HG03460 (cell line): ENCODE data around the gene KATNB1.
"Not testable (repeated sequence)": the region's sequence is repeated elsewhere in the genome, so short reads cannot be mapped to it uniquely, and the experiment has no call there.

Experiments
- ATAC-seq: cut with Tn5 transposase; IDR thresholded peaks from one replicate; pipeline ENCODE4 v1.9.1; 2021; ENCODE audit not compliant: unreplicated experiment

KATNB1 gene

DNA sequence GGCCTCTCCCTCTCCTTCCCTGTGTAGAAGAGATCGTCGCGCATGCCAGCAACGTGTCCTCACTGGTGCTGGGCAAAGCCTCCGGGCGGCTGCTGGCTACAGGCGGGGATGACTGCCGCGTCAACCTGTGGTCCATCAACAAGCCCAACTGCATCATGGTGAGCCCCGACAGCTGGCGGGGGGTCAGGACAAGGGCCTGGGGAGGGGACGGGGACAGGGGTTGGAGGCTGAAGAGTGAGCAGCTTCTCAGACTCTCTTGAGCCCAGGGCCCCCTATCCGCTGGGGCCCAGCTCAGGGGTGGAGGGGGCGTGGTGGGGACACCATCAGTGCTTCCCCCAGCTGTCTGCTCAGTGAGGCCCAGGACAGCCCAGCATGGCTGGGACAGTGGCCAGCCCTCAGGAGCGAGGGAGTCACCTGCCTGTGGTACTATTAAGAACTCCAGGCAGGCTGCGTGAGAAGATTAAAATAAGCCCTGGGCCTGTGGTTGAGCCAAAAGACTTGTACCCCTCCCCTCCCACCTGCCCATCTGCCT lies 6.2 kb downstream of the KATNB1 start:
- ATAC-seq: no peak

DNA sequence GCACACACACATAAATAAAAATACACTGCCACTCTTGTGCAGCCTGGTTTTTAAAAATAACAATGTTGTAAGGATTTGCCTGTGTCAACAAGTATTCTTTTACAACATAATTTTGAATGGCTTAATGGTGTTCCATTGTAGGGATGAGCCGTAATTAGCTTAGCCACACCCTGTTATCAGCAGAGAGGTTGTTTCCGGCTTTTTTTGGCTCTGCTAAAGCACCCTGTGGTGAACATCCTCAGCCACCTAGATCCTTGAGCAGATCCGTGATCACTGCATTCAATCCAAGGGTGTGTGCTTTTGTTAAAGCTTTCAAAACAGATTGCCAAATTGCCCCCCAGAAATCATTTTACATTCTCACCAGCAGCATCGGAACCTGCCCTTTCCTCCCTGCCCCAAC lies 7.0 kb downstream of the KATNB1 start:
- no peak for ATAC-seq

DNA sequence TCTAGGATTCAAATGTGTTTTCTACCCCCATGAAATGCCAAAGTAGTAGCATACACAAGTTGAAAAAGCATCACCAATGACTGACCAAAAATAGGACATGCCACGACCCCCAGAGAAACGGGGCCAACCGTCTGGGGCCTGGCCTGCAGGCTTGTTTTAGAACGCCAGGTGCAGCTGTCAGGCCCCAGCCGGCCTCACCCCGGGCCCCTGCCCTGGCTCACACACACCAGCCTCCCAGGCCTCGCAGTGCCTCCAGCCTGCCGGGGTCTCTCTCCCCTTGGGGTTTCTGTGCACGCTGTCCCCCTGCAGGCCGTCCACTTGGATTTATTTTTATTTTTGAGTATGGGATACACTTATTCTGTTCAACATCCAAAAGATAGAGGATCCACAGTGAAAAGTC lies 7.9 kb downstream of the KATNB1 start:
- no peak for ATAC-seq

DNA sequence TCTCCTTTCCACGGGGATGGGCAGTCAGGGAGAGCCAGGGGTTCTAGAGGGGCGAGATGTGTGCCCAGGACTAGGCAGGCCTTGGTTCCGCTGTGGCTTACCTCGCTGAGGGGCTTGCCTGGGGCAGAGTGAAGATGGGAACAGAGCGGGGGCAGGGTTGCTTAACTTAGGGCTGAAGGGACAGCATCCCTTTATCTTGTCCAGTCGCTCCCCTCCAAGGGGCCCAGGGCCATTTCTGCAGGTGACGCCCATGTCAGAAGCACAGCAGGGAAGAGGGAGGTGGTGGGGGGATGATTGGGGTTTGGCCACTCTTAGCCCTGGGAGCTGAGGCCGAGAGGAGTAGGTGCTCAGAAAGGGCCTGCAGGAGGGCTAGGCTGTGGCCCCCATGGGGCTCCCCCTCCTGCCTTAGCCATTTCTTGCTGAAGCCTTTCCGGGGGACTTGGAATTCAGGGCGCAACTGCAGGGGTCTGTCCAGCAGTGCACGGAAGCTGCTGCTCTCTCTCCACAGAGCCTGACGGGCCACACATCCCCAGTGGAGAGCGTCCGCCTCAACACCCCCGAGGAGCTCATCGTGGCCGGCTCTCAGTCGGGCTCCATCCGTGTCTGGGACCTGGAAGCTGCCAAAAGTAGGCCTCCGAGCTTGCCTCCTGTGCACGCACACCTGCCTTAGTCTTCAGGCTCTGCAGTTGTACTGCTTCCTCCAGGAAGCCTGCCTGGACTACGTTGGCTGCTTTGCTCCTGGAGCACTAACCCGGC lies 8.5 kb downstream of the KATNB1 start:
- ATAC-seq: no peak

DNA sequence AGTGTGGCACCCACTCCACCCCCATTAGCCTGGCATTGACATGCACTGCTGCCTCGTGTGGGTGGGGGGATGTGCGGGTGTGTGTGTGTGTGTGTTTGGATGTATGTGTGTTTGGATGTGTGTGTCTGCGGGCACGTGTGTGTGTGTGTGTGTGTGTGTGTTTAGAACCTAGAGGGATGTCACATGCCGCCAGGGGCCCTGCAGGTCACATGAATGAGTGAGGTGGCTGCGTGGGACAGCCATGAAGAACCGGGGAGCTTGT lies 9.0 kb downstream of the KATNB1 start:
- no peak for ATAC-seq

DNA sequence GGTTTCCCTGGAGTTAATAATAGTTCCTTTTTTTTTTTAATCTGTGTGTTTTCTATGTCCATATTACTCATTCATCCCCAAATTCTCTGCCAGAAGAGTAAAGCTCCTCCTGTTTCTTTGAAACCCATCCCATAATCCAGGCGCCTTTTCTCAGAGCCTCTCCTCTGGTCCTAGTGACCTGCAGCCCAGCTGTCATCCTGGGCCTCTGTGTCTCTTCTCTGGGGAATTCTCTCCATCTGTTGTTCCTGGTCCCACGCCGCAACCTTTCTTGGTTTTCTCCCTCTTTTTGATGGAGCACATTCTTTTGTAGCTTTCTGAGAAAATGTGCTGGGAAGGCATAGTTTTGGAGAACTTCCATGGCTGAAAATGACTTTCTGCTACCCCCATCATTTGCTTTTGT lies 10.2 kb downstream of the KATNB1 start:
- no peak for ATAC-seq

DNA sequence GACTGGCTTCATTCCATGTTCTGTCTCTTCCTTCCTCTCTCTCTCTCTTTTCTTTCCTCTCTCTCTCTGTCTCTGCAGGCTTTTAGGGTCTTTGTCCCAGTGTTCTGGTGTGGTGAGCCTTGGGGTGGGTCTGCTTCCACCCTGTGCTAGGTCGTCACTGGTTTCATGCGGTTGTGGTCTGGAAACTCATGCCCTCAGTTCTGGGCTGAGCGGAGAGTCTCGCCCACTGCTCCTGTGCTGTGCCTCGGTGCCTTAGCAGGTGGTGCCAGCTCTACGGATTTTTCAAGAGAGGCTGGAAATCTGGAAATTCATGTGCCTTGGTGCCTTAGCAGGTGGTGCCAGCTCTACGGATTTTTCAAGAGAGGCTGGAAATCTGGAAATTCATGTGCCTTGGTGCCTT lies 10.7 kb downstream of the KATNB1 start:
- ATAC-seq: not testable (repeated sequence)

DNA sequence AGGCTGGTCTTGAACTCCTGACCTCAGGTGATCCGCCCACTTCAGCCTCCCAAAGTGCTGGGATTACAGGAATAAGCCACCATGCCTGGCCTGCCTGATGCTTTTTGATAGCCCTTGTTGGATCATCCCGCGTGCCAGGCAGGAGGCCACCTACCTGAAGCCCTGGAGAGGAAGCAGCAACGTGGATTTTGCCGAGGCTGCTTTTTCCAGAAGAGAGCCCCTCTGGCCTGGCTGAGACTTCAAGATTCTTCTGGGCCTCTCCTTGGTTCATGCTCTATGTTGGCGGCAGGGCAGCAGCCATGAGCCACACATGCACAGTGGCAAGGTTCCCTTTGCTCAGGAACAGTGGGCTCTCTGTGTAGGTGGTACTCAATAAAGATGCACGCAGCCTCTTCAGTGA lies 11.5 kb downstream of the KATNB1 start:
- ATAC-seq: no peak

DNA sequence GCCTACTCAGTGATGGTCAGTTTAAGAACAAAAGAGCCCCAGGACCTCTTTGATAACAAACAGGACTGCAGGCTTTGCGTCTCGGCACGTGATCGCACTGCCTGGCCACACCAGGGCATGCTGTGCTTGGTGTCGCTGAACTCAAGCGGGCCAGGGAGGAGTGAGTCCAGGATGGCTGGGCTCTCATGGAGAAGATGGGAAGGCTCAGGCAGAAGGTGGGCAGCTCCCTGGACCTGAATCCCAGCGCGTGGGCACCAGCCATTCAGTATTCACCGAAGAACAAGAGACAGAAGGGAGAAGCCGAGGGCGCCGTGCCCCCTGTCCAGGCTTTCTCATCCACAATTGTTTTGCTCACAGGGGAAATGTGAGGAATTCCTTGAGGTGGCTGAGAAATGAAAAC lies 11.9 kb downstream of the KATNB1 start:
- no peak for ATAC-seq

DNA sequence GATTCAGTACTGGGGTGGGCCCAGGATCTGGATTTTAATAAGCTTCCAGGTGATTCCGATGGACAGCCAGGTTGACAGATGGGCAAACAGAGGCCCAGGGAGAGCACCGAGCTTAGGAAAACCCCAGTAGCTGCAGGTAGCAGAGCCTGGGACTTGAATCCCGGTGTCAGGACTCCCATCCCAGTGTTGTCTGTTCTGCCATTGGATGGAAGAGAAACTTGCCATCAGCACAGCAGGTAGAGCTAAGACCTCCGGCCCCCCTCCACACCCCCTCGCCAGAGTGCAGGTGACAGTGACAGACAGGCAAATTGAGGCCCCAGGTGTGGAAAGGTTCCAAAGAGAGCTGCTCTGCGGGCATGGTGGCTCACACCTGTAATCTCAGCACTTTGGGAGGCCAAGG lies 12.4 kb downstream of the KATNB1 start:
- ATAC-seq: no peak

DNA sequence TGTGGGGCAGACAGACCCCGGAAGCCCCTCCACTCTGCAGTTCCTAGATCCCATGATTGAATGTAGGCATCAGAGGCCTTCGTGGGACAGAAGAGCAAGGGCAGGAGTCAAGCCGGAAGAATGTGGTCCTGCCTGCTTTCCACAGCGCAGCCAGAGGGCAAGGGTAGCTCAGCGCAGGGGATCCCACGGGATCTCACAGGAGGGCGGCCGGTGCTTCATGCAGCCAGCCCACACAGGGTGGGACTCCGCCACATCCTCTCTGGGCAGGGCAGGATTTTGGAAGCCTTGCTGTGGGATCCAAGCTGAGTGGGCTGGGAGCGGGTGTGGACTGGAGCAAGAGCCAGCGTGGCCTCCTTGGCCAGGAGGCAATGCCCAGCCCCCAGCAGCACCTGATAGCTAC lies 13.0 kb downstream of the KATNB1 start:
- no peak for ATAC-seq

DNA sequence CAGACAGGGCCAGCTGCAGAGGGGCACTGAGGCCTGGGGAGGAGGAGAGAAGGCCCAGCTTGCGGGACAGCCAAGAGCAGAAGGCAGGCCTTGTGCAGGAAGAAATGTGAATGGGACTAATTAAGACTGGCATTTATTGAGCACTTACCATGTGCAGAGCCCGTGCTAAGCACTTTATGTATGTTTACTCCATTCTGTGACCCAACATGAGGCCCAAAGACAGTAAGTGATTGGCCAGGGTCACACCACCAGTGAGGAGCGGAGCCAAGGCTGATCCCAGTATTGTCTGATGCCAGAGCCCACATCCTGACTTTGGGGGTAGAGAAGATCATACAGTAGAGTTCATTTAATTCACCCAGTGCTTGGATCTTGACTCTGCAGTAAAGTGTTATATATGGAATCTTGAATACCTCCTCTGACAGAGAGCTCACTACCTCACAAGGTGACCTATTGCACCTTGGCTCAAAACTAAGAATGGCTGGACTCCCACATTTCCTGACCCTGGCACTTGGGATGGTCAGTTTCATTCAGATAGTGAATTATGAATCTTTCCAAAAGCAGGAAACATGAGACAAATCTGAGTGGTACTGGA lies 13.6 kb downstream of the KATNB1 start:
- no peak for ATAC-seq

DNA sequence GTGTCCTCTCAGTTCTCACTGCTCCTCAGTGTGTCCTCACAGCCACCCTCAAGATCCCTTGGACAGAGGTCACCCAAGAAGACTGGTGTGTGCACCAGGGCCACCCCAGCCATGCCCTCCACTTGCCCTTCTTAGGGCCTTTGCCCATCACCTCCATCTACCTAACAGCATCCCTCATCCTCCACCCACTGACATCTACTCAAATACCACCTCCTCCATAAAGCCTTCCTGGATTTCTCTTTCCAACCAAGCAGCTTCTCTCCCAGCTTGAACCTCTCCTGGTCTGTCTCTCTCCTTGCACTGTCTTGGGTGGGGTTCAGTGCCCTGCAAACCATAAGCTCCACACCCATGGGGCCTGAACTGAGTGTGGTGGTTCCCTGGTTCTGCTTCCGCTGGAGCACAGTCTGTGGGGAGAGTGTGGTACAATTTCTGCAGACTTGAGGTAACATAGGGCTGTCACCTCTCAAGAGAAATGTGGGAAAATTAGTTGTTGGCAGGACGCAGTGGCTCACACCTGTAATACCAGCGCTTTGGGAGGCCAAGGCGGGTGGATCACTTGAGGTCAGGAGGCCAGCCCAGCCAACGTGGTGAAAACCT lies 14.4 kb downstream of the KATNB1 start:
- no peak for ATAC-seq

DNA sequence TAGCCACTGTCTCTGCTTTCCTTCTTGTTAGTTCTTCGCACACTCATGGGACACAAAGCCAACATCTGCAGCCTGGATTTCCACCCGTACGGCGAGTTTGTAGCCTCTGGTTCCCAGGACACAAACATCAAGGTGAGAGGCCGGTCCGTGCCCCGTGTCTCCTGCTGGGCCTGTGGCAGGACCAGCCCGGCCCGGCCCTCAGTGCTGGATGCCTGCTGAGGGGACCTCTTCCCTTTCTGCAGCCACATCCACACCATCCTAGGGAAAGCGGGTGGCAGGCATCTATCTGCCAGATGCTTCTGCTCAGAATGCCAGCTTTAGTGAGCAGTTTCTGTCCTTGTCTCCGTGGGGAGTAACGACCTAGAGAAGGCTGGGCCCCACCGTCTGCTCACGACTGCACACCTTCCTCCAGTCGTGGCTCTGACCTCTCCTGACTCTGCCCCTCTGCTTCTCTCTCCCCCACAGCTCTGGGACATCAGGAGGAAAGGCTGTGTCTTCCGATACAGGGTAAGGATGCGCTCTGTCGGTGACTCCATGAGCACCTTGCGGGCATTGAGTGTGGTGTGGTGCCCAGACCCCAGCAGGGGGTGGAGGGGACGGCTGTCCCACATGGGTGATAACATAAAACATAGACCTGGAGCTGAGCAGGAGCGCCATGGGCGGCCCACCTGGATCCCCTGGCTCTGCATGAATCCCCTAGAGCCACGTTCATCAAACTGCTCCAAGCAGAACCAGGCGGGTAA lies 15.4 kb downstream of the KATNB1 start:
- no peak for ATAC-seq

DNA sequence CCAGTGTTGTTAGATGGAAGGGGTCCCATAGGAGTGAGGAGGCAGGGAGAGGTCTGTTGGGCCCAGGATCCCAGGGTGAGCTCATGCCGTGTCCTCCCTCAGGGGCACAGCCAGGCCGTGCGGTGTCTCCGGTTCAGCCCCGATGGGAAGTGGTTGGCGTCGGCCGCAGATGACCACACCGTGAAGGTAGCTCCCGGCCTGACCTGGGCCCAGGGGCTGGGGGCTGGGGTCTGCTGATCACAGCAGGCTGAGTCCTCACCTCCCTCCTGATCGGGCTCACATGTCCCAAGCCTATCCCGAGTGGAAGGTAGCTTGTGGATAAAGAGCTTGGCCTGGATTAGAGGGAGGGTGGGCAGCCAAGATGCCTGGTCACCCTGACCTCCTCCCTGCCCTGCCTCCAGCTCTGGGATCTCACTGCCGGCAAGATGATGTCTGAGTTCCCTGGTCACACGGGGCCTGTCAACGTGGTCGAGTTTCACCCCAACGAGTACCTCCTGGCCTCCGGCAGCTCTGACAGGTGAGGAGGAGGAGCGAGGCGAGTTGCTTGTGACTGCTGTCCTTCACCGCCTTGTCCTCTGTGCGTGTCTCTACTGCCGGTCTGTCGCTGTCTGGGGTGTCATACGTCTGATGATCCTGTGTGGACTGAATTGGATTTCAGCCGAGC lies 16.1 kb downstream of the KATNB1 start:
- ATAC-seq: no peak

DNA sequence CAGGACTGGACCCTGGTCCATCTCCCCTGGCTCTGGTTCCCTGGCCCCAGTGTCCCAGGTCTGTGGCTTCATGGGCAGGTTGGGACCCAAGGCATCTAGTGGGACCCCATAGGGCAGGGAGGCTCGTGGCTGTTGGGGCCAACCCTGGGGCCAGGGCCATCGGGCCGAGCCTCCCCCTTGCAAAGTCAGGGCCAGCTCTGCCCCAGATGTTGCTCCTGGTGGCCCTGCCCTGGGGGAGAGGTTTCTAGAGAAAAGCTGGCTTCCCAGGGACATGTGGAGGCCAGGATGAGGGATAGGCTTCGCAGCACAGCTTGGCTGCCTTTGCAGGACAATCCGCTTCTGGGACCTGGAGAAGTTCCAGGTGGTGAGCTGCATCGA lies 16.6 kb downstream of the KATNB1 start:
- no peak for ATAC-seq

DNA sequence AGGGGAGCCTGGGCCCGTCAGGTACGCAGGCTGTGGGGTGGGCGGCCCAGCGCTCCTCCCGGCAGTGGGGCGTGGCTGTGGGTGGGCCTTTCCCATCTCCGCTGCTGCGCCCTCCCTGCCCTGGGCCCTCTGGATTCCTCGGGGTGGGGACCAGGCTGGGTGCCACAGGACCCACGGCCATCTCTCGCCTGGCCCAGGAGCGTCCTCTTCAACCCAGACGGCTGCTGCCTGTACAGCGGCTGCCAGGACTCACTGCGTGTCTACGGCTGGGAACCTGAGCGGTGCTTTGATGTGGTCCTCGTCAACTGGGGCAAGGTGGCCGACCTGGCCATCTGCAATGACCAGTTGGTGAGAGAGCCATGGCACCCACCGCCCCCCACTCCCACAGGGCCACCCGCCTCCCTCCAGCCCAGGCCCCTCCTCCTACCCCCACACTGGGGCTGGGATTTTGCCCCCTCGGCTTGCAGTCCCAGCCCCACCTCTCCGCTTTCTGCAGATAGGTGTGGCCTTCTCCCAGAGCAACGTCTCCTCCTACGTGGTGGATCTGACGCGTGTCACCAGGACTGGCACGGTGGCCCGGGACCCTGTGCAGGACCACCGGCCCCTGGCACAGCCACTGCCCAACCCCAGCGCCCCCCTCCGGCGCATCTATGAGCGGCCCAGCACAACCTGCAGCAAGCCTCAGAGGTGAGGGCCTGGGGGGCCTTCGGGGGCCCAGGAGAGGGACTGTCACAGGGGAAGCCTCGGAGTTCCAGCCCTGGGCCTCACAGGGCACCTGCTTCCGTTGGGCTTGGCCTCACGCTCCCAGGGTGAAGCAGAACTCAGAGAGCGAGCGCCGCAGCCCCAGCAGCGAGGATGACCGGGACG lies 17.2 kb downstream of the KATNB1 start:
- no peak for ATAC-seq

DNA sequence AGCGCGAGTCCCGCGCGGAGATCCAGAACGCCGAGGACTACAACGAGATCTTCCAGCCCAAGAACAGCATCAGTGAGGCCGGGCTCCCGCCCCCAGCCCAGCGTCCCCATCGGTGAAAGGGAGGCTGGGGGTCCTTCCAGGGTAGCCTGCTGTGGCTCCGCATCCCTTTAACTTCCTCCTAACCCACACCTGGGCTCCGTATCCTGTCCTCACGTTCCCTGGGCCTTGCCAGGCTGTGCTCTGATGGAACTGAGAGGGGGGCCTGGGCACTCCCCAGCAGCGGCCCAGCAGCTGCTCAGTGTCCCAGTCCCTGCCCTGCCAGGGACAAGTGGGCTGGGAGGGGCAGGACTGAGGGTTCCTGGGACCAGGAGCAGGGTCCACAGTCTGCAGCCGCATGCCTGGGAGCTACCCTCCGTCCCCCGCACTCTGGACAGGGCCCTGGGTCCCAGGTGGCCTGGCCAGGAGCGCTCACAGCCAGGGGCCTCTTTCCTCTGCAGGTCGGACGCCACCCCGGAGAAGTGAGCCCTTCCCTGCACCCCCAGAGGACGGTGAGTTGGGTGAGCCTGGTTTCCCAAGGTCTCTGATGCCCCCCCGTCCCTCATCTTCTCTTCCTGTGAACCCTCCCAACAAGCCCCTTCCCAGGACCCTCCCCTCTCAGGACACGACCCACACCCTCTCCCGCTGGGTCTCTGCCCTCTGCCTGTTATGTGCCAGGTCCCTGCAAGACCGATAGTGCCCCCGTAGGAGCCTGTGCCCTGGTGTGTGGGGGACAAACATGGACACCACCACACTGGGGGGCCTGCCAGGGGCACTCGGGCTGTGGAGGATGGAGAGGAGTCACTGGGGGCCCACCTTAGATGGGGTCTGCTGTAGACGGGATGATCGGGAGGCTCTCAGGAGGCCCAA lies 18.1 kb downstream of the KATNB1 start:
- ATAC-seq: no peak

DNA sequence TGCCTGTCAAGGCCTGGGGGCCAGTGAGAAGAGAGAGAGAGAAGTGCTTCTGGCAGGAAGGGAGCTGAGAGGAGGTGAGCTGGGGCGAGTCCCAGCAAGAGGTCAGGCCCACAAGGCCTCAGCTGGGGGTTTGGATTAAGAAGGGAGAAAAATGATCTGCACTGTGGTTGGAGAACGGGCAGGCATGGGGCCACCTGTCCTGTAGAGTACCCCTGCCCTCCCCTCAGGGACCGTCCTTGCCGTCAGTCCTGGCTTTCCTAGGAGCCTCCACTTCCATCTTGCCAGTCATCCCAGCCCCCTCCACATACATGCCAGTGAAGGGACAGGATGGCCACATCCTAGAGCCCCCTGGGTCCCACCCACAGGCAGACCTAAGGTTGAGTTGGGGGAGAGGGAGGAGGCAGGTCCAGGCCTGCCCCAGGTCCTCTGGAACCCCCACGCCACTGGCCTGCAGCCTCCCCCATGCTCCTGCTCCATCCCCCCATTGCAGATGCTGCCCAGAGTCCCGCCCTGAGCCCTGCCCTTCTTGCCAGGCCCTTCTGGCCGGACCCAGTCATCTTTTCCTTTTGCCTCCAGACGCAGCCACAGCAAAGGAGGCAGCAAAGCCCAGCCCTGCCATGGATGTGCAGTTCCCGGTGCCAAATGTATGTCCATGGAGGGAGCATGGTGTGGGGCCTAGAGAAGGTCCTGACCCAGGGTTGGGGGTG lies 18.9 kb downstream of the KATNB1 start:
- ATAC-seq: no peak
